HG03342 (cell line): Measurements from ENCODE around the gene JOSD2.
"Not testable (repeated sequence)": the region's sequence is repeated elsewhere in the genome, so short reads cannot be mapped to it uniquely, and the experiment has no call there.

Source experiments
- ATAC-seq: cut with Tn5 transposase; IDR thresholded peaks from one replicate; pipeline ENCODE4 v1.9.1; 2021; ENCODE audit warnings: mild to moderate bottlenecking, moderate library complexity; ENCODE audit not compliant: unreplicated experiment

Gene JOSD2

GRCh38 chr19:50478901-50479715 lies 31.9 kb downstream of the JOSD2 start:
- no peak for ATAC-seq

- no peak for ATAC-seq
These were observed 33.1 kb downstream of the JOSD2 start for GRCh38 chr19:50477751-50478515.

GRCh38 chr19:50476907-50477238 lies 34.1 kb downstream of the JOSD2 start:
- no peak for ATAC-seq

- peak; percentile 76 for ATAC-seq
These were observed 34.6 kb downstream of the JOSD2 start, which contains the start of the genes EMC10 and GARIN5A for GRCh38 chr19:50476224-50476906. TSS of gene EMC10 (plus strand) at chr19:50476507. CDS start at chr19:50476545, 38 bp downstream. TSS of gene GARIN5A (minus strand) at chr19:50476848. CDS start at chr19:50476388, 460 bp downstream.

GRCh38 chr19:50475736-50476223 lies 35.2 kb downstream of the JOSD2 start:
- ATAC-seq, result peak; percentile 8

- ATAC-seq, result no peak
These were observed 35.9 kb downstream of the JOSD2 start for GRCh38 chr19:50475101-50475568.

- ATAC-seq, result not testable (repeated sequence)
These were observed 37.7 kb downstream of the JOSD2 start for GRCh38 chr19:50473336-50473735.

- no peak for ATAC-seq
These were observed 42.2 kb downstream of the JOSD2 start for GRCh38 chr19:50468818-50469217.

GRCh38 chr19:50467566-50467965 lies 43.4 kb downstream of the JOSD2 start:
- ATAC-seq, result no peak

- no peak for ATAC-seq
These were observed 44.3 kb downstream of the JOSD2 start for GRCh38 chr19:50466706-50467039.

GRCh38 chr19:50465986-50466705 lies 44.8 kb downstream of the JOSD2 start:
- ATAC-seq, result no peak

- no peak for ATAC-seq
These were observed 46.0 kb downstream of the JOSD2 start for GRCh38 chr19:50465000-50465399.

- ATAC-seq, result no peak
These were observed 46.6 kb downstream of the JOSD2 start for GRCh38 chr19:50464348-50464747.

GRCh38 chr19:50462970-50463369 lies 48.0 kb downstream of the JOSD2 start:
- no peak for ATAC-seq

- peak; percentile 63 for ATAC-seq
These were observed 49.7 kb downstream of the JOSD2 start for GRCh38 chr19:50461066-50461875.

GRCh38 chr19:50460161-50460765 lies 50.7 kb downstream of the JOSD2 start:
- ATAC-seq, result no peak

- ATAC-seq, result no peak
These were observed 51.4 kb downstream of the JOSD2 start for GRCh38 chr19:50459638-50460037.

GRCh38 chr19:50459067-50459456 lies 51.9 kb downstream of the JOSD2 start:
- no peak for ATAC-seq

- ATAC-seq, result no peak
These were observed 52.5 kb downstream of the JOSD2 start for GRCh38 chr19:50458396-50459066.
